NCI-H748 (cell line): ENCODE results near the gene SP100.
"Not testable (repeated sequence)": the region's sequence is repeated elsewhere in the genome, so short reads cannot be mapped to it uniquely, and the experiment has no call there.

Experiments
- DNase-seq: peaks from one replicate; lab custom pipeline; 2025; ENCODE audit not compliant: unreplicated experiment; lab: John Stamatoyannopoulos, UW

Gene SP100

DNA sequence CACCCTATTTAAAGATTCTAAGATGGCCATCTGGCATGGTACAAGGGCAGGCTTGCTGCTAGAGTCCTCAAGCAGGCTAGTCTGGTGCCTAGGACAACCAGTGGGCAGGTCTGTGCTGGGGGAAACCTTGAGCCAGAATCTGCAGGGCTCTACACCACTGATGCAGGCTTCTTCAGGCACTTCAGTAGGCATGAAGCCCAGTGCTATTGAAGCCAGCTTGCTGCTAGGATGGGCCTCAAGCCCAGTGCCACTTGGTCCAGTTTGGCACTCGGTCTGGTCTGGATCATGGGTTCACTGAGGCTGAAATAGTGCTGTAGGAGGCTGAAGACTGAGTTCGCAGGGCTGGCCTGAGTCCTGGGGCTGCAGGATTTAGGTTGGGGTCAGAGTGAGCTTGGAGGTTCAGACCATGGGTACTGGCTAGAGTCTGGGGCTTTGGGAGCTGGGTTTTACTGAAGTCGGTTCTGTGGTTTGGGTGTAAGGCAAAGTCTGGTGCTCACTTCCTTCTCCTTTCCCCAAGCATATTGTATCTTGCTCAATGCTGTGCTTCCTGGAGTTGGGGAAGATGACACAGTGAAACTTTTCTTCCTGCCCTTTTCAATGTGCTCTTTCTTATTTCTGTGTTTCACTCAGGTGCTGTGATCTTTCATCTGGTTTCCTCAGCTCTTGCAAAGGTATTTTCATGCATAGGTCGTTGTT is 41.2 kb downstream of the SP100 start:
- DNase-seq = no peak

DNA sequence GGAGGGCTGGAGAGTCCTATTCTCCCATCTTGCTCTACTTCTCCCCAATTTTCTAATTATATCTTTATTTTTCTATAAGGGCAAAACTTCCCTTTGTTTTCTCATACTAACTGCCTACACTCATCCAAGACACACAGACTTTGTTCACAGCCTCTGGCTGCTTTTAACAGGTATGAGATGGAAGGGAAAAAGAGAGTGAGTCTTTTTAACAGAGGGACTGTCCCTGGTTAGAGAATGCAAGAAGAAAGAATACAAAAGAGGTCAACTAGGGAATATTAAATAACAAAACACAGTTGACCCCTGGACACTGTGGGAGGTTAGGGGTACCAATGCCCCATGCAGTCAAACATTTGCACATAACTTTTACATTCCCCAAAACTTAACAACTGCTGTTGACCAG is 41.8 kb downstream of the SP100 start:
- DNase-seq = no peak

DNA sequence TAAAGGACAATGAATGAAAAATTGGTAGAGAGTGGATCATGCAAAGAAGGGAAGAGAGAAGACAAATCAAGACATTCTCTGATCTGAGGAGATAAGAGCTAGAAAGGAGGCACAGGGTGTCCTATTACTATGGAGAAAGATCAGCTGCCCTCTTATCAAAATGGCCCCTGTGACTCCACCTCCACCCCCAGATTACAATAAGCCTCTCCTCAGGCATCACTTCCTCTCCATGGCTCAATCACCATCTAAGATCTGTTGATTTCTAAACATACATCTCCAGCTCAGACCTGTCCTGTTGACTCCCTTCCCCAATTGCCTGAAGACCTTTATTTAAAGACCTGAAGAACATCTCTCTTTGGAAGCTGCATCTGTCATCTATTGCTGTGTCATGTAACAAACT is 43.2 kb downstream of the SP100 start:
- no peak for DNase-seq

DNA sequence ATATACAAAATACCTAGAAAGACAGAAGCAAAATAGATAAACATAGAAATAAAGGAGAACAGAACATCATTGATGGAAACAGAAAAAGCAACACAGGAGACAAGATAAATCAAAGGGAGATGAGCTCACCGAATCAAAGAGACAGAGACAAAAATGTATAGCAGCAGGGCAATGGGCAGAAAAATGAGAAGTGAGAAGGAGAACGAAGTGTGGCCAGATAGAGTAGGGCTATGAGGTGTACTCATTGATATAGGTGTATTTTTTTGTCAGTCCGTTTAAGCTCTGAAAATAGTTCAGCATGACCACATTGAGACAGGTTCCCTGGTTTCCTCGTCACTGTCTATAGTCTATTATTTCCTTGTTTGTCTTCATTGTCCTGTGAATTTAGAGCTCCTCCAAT is 55.1 kb downstream of the SP100 start:
- DNase-seq = no peak

DNA sequence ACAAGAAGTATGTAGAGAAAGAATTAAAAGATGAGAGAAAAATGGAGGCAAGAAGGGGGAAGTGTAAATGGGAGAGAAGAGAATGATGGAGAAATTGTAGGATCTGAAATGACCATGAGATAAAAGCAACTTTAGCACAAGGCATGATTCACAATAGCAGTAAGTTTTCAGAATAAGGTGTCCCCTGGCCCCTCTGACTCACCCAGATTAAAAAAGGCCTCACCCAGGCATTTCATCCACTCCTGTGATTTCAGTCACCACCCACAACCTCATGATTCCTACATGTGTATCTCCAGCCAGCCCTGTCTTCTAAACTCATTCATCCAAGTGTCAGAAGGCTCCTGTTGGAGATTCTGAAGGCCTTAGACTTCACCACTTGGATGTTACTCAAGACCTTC is 56.6 kb downstream of the SP100 start:
- no peak for DNase-seq

DNA sequence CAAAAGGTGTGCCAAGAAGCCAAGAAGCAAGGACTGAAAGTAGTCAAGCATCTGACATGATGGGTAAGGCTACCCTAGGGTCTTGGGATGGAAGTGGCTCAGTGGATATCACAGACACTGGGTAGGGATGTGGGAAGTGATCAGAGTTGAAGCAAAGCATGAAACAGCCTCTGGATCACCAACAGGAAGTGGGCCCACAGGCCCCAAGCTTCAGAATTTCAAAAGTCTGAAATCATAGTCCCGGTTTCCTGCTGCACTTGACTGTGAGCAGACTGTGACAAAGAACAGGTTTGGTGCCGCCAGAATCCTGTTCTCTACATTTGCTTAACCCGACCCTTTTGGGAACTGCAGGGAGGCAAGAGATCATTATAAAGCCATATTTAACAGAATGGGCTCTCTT is 57.4 kb downstream of the SP100 start:
- DNase-seq = no peak

DNA sequence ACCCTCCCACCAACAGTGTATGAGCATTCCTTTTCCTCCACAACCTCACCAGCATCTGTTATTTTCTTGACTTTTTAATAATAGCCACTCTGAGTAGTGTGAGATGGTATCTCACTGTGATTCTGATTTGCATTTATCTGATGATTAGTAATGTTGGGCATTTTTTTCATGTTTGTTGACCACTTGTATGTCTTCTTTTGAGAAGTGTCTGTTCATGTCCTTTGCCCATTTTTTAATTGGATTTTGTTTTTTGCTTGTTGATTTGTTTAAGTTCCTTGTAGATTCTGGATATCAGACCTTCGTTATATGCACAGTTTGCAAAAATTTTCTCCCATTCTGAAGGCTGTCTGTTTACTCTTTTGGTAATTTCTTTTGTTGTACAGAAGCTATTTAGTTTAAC is 59.1 kb downstream of the SP100 start:
- no peak for DNase-seq

DNA sequence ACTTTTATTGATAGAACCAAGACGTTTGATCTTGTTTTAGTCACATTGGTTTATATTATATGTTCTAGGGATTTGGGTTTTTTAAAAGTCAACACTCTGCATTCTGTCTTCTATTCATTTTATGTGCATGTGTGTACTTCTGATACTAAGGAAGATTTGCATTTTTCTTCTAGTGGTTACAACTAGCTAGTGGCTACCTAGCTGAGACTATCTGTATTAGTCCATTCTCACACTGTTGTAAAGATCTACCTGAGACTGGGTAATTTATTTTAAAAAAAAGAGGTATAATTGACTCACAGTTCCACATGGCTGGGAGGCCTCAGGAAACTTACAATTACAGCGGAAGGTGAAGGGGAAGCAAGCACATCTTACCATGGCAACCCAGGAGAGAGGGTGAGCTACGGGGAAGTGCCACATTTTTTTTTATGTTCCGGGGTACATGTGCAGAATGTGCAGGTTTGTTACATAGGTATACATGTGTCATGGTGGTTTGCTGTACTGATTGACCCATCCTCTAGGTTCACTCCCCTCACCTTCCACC is 69.9 kb downstream of the SP100 start:
- DNase-seq = no peak

DNA sequence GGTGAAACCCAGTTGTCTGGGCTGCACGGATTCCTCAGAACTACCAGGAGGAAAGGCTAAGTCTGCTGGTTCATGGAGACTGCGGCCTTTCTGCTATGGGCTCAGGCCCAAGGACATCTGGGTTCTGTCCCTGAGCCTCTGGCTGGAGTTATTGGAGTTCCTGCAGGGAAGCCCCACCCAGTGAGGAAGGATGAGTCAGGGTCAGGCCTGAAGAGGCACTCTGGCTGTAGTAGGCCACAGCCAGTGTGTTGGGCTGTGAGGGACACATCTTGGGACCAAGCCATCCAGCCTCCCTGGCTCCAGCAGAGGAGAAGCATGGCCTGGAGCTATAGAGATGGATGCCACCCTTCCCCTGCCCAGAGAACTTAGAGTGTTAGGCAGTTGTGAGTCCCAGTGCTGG is 75.2 kb downstream of the SP100 start:
- DNase-seq = not testable (repeated sequence)

DNA sequence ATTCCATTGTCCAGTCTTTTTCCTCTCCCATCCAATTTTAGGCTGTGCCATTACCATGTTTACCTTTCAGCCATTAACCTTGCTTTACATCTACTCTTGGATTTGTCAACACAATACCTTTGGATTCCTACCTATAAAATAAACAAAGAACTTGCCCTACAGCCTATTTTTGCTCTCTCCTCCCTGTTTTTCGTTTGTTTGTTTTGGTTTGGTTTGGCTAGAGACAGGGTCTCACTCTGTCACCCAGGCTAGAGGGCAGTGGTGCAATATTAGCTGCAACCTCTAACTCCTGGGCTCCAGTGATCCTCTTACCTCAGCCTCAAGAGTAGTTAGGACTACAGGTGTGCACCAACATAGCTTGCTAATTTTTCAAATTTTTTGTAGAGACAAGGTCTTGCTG is 76.1 kb downstream of the SP100 start:
- DNase-seq = no peak

DNA sequence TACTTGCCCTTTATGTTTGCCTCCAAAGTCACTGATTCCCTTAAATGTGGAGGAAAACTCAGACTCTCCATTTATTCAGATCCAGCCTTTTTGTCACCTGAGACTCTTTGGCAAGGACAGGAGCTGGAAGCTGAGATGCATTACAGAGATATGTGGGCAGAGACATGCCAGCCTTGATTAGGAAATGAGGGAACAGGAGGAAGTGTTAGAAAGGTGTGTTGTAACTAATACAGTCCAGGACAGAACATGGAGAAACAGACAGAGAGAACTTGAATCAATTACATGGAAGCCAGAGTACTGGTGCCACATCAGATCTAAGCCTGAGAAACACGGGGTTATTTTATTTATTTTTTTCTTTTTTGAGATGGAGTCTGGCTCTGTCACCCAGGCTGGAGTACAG is 79.0 kb downstream of the SP100 start:
- no peak for DNase-seq

DNA sequence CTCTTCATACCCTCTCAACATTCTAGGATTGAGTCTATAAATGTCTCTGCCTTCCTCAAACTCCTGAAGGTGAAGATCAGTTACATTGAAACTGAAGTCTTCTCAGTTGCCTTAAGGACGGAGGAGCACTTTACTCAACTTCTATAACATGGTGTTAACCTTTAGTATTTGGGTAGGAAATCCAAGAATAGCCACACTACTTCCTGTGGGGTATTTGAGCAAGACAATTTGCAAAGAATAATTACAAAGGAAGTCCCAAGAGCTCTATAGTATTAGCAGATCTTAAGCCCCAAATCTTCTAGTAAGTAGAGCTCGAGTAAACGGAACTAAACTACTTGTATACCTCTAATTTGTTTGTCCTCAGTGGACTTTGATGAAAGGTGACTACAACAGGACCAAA is 80.9 kb downstream of the SP100 start:
- no peak for DNase-seq

DNA sequence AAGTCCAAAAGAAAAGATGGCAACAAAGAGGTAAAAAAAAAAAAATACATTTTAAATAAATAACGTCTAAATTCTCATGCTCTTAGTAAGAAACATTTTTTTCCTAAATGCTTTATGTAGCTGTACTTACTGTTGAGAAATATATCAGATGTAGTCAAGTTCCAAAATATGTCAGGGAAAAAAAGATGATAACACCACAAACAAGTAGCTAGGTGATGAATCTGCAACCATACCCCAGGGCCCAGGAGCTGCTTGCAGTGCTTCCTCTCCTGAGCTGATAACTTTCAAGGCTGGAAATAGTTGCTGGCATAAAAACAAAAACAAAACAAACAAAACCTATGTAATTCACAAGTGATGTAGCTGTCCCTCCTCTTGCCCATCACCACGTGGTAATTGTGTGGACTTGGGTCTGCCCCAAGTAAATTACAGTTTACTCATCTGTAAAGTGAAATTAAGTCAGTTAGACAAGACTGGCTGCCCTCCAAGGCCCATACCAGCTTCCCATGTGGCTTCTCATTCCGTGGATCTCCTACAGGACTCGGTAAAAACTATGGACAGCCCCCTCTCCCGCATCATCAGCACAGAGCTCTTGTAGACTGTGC is 82.6 kb downstream of the SP100 start:
- DNase-seq = no peak

DNA sequence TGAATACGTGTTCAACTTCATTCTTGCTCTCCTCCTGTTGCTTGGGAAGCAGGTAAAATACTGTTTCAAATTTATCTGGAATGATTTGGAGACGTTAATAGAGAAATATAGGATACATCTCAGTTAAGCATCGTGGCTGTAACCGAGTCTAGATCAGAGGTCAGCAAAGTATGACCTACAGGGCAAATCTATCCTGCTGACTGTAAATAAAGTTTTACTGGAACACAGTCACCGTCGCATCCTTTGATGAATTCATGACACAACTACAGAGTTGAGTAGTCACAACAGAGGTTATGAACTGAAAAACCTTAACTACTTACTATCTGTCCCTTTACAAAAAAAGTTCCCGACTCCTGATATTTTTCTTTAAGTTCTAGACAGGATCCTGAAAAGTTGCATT is 86.6 kb downstream of the SP100 start:
- no peak for DNase-seq

DNA sequence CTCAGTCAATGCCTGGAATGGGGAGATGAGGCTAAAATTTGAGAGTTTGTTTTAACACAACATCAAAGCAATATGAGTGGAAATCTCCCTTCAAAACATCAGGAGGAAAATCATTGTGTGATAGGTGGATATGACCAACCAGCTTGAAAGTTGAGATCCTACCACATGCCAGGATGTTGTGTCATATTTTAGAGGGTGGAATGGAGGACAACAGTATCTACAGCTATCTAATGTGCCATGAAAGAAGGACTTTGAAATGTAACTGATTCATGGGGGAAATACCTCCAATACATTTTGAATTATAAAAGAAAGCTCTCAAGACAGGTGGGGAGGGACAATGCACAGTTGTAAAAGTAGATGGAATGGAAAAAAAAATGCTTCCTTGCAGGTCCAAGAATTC is 87.8 kb downstream of the SP100 start:
- no peak for DNase-seq

DNA sequence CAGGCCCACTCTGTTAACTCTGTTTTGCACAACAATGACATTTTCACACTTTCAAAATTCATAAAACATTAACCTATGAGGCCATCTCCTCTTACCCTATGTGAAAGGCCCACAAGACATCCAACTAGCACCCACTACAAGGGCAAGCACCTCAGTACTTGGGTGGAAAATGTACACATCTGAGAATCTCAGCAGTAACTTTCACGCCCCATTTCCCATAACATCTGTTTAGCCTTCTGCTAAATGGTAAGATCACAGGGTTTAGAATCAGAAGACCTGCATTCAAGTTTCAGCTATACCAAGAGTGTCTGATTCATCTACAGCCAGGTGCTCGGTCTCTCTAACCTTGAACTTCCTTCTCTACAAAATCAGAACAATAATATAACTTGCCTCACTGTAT is 89.2 kb downstream of the SP100 start:
- no peak for DNase-seq

DNA sequence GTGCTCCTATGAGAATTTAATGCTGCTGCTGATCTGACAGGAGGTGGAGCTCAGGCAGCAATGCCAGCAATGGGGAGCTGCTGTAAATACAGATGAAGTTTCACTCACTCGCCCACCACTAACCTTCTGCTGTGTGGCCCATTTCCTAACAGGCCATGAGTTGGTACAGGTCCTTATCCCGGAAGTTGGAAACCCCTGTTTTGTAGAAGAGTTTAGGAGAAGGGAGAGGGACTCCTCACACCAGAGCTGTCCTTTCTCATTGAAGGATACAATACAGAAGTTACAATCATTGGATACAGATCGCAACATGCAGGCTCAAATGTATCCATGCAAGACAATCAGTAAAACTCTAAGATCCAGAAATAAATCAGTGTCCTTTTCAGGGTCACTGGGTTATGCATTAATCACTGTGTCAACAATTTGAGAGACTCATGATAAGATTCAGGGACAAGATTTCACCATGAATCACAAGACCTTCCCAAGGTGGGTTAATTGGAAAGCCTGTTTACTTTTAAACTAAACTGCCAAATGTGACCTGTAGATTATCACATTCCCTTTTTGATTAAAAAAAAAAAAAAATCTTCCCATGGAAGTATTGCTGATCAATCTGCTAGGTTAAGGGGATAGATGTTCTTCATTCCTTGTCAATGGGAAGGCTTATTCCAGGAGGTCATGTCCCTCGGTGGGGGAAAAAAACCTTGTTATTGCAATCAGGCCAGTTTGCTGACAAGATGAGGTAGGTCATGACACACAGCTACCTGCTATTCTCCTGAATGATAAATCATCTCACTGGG is 97.2 kb downstream of the SP100 start:
- DNase-seq = no peak

DNA sequence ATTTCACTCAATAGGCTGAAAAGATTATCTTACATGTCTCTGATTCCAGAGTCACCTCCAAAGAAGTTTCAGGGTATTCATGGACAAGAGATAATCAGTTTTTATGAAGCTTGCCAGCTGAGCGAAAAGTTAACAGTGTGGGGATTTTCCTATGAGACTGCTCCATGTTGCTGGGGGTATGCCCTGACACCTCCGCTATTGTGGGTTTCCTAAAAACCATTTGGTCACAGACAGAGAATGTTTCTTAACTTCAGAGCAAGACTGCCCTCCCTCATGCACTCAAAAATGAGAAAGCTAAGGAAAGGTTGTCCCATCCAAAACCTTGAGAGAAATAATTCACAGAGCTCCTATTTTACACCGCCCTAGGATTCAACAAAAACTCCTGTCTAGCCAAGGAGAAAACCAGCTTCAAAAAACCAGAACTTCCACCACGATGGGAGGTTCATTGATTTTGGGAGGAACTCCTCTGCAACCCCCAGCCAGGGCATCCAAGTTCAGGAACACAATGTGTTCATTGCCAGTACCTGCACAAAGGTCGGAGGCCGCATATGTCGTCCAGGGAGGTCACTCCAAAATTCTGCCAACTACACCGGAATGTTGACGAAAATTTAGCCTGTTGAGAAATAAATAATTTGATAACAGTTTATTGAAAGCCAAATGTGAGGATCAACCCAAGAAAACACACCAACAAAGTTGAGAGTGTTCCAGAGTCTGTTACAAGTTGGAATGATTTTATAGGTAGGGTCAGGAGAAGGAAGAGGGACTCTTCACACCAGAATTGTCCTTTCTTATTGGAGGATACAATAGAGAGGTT is 104.3 kb downstream of the SP100 start:
- no peak for DNase-seq

DNA sequence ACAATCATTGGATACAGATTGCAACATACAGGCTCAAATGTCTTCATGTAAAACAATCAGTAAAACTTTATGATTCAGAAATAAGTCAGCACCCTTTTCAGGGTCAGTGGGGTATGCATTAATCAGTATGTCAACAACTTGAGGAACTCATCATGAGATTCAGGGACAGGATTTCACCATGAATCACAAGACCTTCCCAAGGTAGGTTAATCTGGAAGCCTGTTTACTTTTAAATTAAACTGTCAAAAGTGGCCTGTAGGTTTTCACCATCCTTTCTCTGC is 104.8 kb downstream of the SP100 start:
- no peak for DNase-seq

DNA sequence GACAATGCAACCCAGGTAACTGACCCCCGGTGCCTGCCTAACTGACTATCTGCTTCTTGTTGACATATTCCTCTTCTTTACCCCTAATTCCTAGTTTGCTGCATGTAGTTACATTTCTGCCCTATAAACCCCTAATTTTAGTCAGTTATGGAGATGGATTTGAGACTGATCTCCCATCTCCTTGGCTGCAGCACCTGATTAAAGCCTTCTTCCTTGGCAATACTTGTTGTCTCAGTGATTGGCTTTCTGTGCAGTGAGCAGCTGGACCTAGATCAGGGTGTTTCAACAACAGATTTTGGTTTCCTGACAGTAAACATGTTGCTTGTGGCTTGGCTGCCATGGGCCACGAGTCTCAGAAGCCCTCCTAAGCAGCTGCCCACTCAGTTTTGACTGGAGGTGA is 105.4 kb downstream of the SP100 start:
- DNase-seq = no peak

DNA sequence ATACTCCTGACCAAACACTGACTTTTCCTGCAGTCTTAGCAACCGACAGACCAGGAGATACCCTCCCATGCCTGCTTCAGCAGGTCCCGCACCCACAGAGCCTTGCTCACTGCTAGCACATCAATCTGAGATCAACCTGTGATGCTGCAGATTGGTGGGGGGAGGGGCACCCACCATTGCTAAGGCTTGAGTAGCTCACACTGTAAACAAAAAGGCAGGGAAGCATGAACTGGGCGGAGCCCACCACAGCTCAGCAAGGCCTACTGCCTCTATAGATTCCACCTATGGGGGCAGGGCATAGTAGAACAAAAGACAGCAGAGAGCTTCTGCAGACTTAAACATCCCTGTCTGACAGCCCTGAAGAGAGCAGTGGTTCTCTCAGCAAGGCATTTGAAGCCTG is 109.7 kb downstream of the SP100 start:
- DNase-seq = peak; percentile 65
